Gastroesophageal sphincter (tissue), 3 donors: Measurements from ENCODE around the gene MYRF.

Source experiments
- EP300 ChIP-seq: sonication (generic); formaldehyde crosslinking; IDR thresholded peaks from one replicate; pipeline ENCODE4 v1.6.1; 2017; ENCODE audit warnings: antibody characterized with exemption, mild to moderate bottlenecking
- POLR2A ChIP-seq, 2 donors: fragments of 450-650 bp; IDR thresholded peaks; one replicate each; pipeline ENCODE4 v1.6.1; 2017; ENCODE audit warnings: antibody characterized with exemption in 2 of 2, mild to moderate bottlenecking in 2 of 2, moderate library complexity in 1 of 2
- POLR2AphosphoS5 ChIP-seq: sonication (generic); formaldehyde crosslinking; IDR thresholded peaks from one replicate; pipeline ENCODE4 v1.6.1; 2017; ENCODE audit warnings: antibody characterized with exemption
- TF ChIP-seq, protein P1 (sequence below), 4 experiments: fragments of 200-600 bp in 2 of 4; fragments of 450-650 bp in 2 of 4; sonication (generic) in 1 of 4; IDR thresholded peaks; one replicate each; pipeline ENCODE4 v1.5.1; 2017 to 2019; ENCODE audit warnings: antibody characterized with exemption in 4 of 4, mild to moderate bottlenecking in 2 of 4, moderate library complexity in 2 of 4

- TF ChIP-seq, protein P1, sequence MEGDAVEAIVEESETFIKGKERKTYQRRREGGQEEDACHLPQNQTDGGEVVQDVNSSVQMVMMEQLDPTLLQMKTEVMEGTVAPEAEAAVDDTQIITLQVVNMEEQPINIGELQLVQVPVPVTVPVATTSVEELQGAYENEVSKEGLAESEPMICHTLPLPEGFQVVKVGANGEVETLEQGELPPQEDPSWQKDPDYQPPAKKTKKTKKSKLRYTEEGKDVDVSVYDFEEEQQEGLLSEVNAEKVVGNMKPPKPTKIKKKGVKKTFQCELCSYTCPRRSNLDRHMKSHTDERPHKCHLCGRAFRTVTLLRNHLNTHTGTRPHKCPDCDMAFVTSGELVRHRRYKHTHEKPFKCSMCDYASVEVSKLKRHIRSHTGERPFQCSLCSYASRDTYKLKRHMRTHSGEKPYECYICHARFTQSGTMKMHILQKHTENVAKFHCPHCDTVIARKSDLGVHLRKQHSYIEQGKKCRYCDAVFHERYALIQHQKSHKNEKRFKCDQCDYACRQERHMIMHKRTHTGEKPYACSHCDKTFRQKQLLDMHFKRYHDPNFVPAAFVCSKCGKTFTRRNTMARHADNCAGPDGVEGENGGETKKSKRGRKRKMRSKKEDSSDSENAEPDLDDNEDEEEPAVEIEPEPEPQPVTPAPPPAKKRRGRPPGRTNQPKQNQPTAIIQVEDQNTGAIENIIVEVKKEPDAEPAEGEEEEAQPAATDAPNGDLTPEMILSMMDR (IDR thresholded peaks at IDR 0.05), result no peak
- TF ChIP-seq POLR2A (IDR thresholded peaks at IDR 0.05), result no peak
- no peak for TF ChIP-seq POLR2AphosphoS5
- no peak for TF ChIP-seq EP300
Measured at GRCh38 chr11:61761440-61762222, 9.2 kb downstream of the MYRF start.
